PC-9 (cell line): ENCODE data around the gene BCL11B. TPM values are rescaled to one million over a fixed set of nuclear protein-coding genes. Genes with fewer than 3 reads are reported as not detected.

Source experiments
- BruUV-seq: library from RNA; stranded (reverse); fragments of 400-500 nt; replicated peaks from 2 replicates; lab custom pipeline; 2021; lab: Mats Ljungman, UMichigan
- CTCF ChIA-PET: fragments of 300-600 bp; sonication (Branson Sonifier 250); formaldehyde crosslinking; loops from one replicate; lab custom pipeline; 2022; ENCODE audit warnings: antibody characterized with exemption; lab: Charles Lee
- POLR2A ChIA-PET: fragments of 300-600 bp; sonication (Branson Sonifier 250); formaldehyde crosslinking; loops from one replicate; lab custom pipeline; 2022; ENCODE audit warnings: antibody characterized with exemption; ENCODE audit not compliant: unreplicated experiment; lab: Charles Lee
- DNase-seq, 2 experiments: peaks; one replicate each; pipeline versions ENCODE4 v3.0.0 to v3.0.0-alpha.2; 2015 to 2022; ENCODE audit warnings: mixed read lengths in 1 of 2
- H2AFZ ChIP-seq: fragments of 200-600 bp; sonication (generic); 2 replicates; pipeline ENCODE4 v1.8.1; 2017; ENCODE audit warnings: antibody characterized with exemption
- H3F3A ChIP-seq: fragments of 200-600 bp; sonication (generic); 2 replicates; pipeline ENCODE4 v1.8.1; 2017; ENCODE audit warnings: antibody characterized with exemption, mild to moderate bottlenecking, low read depth; ENCODE audit not compliant: insufficient read depth
- H3K27ac ChIP-seq: fragments of 200-600 bp; sonication (generic); 2 replicates; pipeline ENCODE4 v1.6.1; 2016; ENCODE audit warnings: mixed run types
- H3K27me3 ChIP-seq: fragments of 200-600 bp; sonication (generic); 2 replicates; pipeline ENCODE4 v1.6.1; 2016; ENCODE audit warnings: low read depth, mixed run types; ENCODE audit not compliant: insufficient read depth
- H3K36me3 ChIP-seq: fragments of 200-600 bp; sonication (generic); 2 replicates; pipeline ENCODE4 v1.6.1; 2016; ENCODE audit warnings: low read depth, mixed run types
- H3K4me1 ChIP-seq: fragments of 200-600 bp; sonication (generic); replicated peaks from 2 replicates; pipeline ENCODE4 v1.6.1; 2016; ENCODE audit warnings: mixed run types; ENCODE audit not compliant: insufficient read depth
- H3K4me2 ChIP-seq: fragments of 200-600 bp; sonication (generic); 2 replicates; pipeline ENCODE4 v1.6.1; 2017; ENCODE audit warnings: mixed run types
- H3K4me3 ChIP-seq: fragments of 200-600 bp; sonication (generic); 2 replicates; pipeline ENCODE4 v1.6.1; 2016; ENCODE audit warnings: mixed run types
- H3K79me2 ChIP-seq: fragments of 200-600 bp; sonication (generic); 2 replicates; pipeline ENCODE4 v1.6.1; 2017; ENCODE audit warnings: low read depth, mixed run types
- H3K9me2 ChIP-seq: fragments of 200-600 bp; sonication (generic); 2 replicates; pipeline ENCODE4 v1.8.1; 2017; ENCODE audit warnings: mild to moderate bottlenecking; ENCODE audit not compliant: insufficient read depth
- H3K9me3 ChIP-seq: fragments of 200-600 bp; sonication (generic); 2 replicates; pipeline ENCODE4 v1.8.1; 2016; ENCODE audit warnings: low read depth; ENCODE audit not compliant: insufficient read depth
- H4K20me1 ChIP-seq: fragments of 200-600 bp; sonication (generic); 2 replicates; pipeline ENCODE4 v1.8.1; 2017; ENCODE audit not compliant: insufficient read depth
- EZH2 ChIP-seq: fragments of 200-600 bp; sonication (generic); IDR thresholded peaks from 2 replicates; pipeline ENCODE4 v1.8.0; 2017; ENCODE audit warnings: antibody characterized with exemption, low read depth
- intact Hi-C: fragments of 100-400 bp; cut with micrococcal nuclease; formaldehyde crosslinking; loops from one replicate; pipeline ENCODE4 v1.10.0; 2022; ENCODE audit not compliant: unreplicated experiment
- total RNA-seq: library from RNA; stranded (reverse); gene quantifications from 2 replicates; pipeline ENCODE4 v1.2.3, GENCODE V29; 2021
- TF ChIP-seq, protein P1 (sequence below): fragments of 200-600 bp; sonication (generic); conservative IDR thresholded peaks from 2 replicates; pipeline ENCODE4 v1.6.1; 2017; ENCODE audit warnings: mixed run types, antibody characterized with exemption, mild to moderate bottlenecking, moderate library complexity

Gene BCL11B
- total RNA-seq, 1 experiment from 2014 or later, result not detected

DNA sequence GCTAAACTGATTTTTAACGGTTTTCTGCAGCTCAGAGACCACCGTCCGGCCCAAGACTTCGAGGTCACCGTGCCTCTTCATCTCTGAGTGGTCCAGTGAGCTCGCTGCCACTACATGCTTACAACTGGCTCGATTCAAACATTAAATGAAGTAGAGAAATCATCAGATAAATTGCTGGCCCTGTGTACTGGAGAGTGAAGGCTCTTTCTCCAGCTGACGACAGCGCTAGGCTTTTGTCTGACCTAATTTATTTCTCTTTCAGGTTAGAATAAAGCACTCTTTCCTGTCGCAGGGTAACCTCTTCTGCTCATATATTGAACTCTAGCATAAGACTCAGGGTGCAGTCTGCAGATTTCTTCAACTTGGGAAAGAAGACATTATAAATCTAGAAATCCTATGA, 6.4 kb downstream of the BCL11B start:
- H4K20me1 ChIP-seq, result no peaks in the 10 kb centered on the region
- intact Hi-C loops, result no loop called here
- no peaks in the 10 kb centered on the region for H3K9me2 ChIP-seq
- ChIA-PET CTCF (interaction anchor here (0.6 kb wide), 1 partner anchor 1374 kb away, joined by 3 read pairs; no protein-coding TSS in a partner anchor), POLR2A (no interaction called here)
- H3K4me3 ChIP-seq, result no peak overlapping the region
- H2AFZ ChIP-seq, result no peak overlapping the region
- H3K4me2 ChIP-seq, result no peak overlapping the region
- no peak overlapping the region for H3K27ac ChIP-seq
- H3K36me3 ChIP-seq, result no peaks in the 10 kb centered on the region
- H3K79me2 ChIP-seq, result no peaks in the 10 kb centered on the region
- no peak for TF ChIP-seq EZH2
- TF ChIP-seq, protein P1, sequence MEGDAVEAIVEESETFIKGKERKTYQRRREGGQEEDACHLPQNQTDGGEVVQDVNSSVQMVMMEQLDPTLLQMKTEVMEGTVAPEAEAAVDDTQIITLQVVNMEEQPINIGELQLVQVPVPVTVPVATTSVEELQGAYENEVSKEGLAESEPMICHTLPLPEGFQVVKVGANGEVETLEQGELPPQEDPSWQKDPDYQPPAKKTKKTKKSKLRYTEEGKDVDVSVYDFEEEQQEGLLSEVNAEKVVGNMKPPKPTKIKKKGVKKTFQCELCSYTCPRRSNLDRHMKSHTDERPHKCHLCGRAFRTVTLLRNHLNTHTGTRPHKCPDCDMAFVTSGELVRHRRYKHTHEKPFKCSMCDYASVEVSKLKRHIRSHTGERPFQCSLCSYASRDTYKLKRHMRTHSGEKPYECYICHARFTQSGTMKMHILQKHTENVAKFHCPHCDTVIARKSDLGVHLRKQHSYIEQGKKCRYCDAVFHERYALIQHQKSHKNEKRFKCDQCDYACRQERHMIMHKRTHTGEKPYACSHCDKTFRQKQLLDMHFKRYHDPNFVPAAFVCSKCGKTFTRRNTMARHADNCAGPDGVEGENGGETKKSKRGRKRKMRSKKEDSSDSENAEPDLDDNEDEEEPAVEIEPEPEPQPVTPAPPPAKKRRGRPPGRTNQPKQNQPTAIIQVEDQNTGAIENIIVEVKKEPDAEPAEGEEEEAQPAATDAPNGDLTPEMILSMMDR, result no peak
- BruUV-seq, result no TSS peak
- H3K27me3 ChIP-seq, result peaks cover 39% of the 10 kb centered on the region; the same call in 1 of the 2 replicates
- no peak for DNase-seq
- no peaks in the 10 kb centered on the region for H3K9me3 ChIP-seq
- no peaks in the 10 kb centered on the region for H3F3A ChIP-seq
- H3K4me1 ChIP-seq, result no peaks in the 10 kb centered on the region

DNA sequence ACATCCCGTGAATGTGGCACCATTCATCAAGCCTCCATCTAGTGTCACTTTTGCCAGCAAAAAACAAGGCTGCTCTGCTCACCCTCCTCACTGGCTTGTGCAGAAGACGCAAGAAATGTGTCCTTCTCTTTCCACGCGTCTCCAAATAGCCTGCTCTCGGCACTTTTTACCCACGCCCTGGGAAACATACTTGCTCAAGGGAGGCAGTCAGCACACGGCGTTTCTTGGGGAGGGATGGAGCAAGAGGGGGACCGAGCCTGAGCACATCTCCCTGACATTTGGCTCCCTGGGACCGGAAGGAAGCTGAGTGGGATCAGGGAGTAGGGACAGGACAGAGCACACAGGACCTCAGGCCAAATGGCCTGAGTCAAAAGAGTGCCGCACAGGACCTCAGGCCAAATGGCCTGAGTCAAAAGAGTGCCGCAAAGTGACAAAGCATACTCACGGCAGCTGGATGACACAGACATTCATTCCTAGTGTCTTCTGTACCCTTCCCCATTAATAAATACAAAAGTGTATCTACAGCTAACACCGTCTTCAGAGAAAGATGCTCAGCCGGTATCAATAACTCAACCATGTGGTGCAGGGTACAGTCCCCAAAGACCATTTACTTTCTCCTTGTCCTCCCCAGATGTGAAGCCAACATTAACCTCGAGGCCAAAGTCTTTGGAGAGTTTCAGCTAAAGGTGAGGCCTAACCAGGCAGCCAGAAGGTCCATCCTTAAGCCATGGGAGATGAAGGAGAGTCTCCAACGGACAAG, 7.1 kb downstream of the BCL11B start:
- no peaks in the 10 kb centered on the region for H3F3A ChIP-seq
- intact Hi-C loops, result no loop called here
- peaks cover 46% of the 10 kb centered on the region; the same call in 1 of the 2 replicates for H3K27me3 ChIP-seq
- H3K27ac ChIP-seq, result no peak overlapping the region
- H3K79me2 ChIP-seq, result no peaks in the 10 kb centered on the region
- CTCF ChIA-PET, result no interaction called here
- H3K4me2 ChIP-seq, result no peak overlapping the region
- DNase-seq, result no peak
- BruUV-seq, result no TSS peak
- TF ChIP-seq, protein P1, result no peak
- no peaks in the 10 kb centered on the region for H3K9me3 ChIP-seq
- H3K4me3 ChIP-seq, result no peak overlapping the region
- H3K36me3 ChIP-seq, result no peaks in the 10 kb centered on the region
- H3K4me1 ChIP-seq, result no peaks in the 10 kb centered on the region
- H3K9me2 ChIP-seq, result no peaks in the 10 kb centered on the region
- POLR2A ChIA-PET, result no interaction called here
- no peaks in the 10 kb centered on the region for H4K20me1 ChIP-seq
- no peak overlapping the region for H2AFZ ChIP-seq

DNA sequence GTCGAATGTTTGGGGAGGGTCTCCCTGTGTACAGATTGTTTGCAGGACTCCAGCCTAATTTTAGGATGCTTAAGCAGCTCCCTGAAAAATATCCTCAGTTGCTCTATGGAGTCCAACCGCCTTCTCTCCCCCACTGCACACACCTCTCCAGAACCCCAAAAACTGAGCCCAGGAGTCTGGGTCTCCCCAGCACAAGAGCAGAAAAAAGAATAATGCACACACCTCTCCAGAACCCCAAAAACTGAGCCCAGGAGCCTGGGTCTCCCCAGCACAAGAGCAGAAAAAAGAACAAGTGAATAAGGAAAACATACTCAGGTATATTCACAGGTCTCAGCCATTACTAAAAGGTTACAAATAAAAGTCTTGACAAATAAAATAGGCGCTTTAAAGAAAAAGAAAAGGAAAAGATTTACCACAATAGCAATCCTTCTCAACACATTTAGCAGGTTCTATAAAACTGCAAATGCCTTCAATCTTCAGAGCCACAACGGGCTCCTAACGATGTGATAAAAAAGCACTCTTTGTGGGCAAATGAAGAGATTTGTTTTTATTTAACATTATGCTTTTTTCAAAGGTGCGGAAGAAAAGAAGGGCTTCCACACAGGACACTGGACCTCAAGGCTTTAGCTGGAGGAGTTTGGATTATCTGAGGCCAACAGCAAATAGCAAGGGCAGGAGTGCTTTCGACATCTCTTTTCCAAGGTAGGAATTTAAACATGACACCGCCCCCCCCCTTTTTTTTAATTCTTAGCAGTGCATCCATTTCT, 8.2 kb downstream of the BCL11B start:
- BruUV-seq, result no TSS peak
- intact Hi-C loops, result no loop called here
- H3K9me2 ChIP-seq, result no peaks in the 10 kb centered on the region
- no peaks in the 10 kb centered on the region for H3F3A ChIP-seq
- H3K36me3 ChIP-seq, result no peaks in the 10 kb centered on the region
- no peak for DNase-seq
- no peak overlapping the region for H3K27ac ChIP-seq
- no peaks in the 10 kb centered on the region for H3K79me2 ChIP-seq
- no peaks in the 10 kb centered on the region for H3K4me1 ChIP-seq
- CTCF ChIA-PET, result no interaction called here
- peaks cover 56% of the 10 kb centered on the region; the same call in 1 of the 2 replicates for H3K27me3 ChIP-seq
- no peaks in the 10 kb centered on the region for H4K20me1 ChIP-seq
- H3K9me3 ChIP-seq, result no peaks in the 10 kb centered on the region
- H2AFZ ChIP-seq, result no peak overlapping the region
- no peak overlapping the region for H3K4me3 ChIP-seq
- POLR2A ChIA-PET, result no interaction called here
- TF ChIP-seq, protein P1, result no peak
- no peak for TF ChIP-seq EZH2
- H3K4me2 ChIP-seq, result no peak overlapping the region
